ENCODE measurements around the gene TOR2A.
"Not testable (repeated sequence)": the region's sequence is repeated elsewhere in the genome, so short reads cannot be mapped to it uniquely, and the experiment has no call there.

TOR2A gene

DNA sequence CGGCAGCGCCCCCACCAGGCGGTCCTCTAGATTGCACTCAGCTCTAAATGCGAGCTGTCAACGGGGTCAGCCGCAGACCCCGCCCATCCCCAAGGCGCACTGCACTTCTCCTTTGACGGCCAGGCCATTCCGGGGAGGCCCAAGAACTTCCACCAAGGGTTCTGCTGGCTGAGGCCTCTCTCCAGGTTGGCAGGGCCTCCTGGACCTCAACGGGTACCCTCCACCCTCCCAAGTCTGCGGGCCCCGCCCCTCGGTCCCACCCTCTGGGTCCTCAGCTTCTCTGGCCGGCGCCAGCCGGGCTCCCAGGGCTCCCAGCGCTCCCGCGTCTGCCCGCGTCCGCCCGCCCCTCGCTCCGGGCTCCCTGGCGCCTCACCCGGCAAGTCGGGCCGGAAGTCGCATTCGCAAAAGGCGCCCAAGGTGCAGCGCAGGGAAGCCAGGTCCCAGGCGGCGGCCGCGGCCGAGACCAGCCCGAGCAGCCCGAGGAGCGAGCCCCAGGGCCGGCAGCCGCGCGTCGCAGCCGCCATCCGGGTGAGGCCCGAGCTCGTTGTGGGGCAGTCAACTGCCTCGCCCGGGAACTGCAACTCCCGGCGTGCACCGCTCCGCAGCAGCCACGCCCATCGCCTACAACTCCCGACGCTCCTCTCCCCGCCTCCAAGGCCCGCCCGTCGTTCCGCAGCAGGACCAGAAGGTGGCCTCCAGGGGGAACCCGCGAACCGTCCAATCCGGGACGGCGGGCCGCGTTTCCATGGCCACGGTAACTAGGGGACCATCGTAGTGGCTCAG, at the start of gene TOR2A:
Gene TOR2A, minus strand, starts transcription at position 548 of the 783 bp plus-strand sequence. Its CDS starts 24 bp downstream, at position 524.
- DNase-seq, result peak; percentile 84

DNA sequence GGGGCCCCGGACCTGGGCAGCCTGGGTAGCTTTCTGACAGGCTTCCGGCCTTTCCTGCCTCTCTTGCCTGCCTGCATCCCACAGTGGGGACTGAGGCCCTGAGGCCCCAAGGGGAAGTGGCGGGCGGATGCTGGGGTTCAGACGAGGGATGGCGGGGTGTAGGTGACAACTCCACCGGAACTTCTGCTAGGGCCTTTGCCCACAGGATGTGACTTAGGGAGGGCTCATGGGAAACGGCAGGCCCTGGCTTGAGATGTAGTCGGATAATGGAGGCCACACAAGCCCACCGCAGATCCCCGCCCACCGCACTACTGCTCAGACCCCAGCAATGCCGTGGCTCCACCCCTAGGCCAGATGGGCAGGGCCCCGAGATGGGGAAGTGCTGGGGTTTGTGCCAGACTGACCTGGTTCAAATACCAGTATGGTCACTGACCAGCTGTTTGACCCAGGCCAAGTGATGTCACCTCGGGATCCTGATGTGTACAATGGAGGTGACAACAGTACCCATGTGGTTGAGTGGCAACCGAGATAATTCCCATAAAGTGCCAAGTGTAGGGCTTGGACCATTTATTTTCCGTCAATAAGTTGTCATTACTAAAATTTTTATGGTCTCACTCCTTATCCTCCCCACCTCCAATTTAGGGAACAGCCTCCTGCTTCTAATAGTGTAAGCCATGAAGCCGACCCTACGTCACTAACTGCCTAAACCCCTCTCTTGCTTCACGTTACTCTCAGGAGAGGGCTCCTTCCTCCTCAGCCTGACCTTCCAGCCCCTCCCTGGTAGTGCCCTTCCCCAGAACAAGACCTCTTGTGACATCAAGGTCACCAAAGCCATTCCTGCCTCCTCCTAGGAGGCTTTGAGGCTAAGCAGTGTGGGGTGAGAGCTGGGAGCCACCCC, 48.3 kb upstream of the TOR2A start:
- DNase-seq, result peak; percentile 95

- DNase-seq, result no peak
These were observed 46.7 kb upstream of the TOR2A start for GRCh38 chr9:127781806-127782205.

GRCh38 chr9:127780909-127781308, 45.8 kb upstream of the TOR2A start:
- DNase-seq, result not testable (repeated sequence)

- no peak for DNase-seq
These were observed 45.2 kb upstream of the TOR2A start for GRCh38 chr9:127780126-127780885.

DNA sequence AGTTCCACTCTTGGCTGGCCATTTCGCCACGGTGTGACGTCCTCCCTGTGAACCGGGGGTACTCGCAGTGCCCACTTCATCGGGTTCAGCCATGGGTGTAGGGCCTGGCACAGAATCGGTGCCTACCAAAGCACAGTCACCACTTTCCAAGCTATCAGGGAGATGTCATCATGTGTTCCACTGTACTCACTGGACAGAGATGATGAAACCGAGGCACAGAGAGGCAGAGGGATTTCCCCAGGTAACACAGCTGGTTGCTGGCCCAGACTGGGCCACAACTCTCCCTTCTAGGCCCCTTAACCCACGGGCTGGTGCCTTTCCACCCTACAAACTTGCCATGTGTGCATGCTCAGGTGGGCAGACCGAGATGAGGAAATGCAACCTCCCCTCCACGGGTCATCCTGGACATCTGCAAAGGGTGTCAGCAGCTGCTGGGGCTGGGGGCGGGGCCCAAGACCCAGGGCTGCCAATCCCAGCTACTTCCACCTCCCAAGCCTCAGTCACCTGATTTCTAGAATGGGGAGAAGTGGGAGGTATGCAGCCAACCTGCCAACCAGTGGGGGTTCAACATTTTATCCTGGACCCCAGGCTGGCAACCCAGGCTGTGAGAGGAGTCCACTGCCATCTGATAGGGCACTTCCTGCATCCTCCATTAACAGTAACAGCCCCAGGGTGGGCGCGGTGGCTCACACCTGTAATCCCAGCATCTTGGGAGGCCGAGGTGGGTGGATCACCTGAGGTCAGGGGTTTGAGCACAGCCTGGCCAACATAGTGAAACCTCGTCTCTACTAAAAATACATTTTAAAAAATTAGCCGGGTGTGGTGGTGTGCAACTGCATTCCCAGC, 44.3 kb upstream of the TOR2A start:
- no peak for DNase-seq

GRCh38 chr9:127778280-127779135, 43.4 kb upstream of the TOR2A start, which contains the start of gene SH2D3C:
Gene SH2D3C (minus strand): TSS chr9:127778666. CDS start chr9:127778627, 39 bp downstream.
- peak; percentile 68 for DNase-seq

DNA sequence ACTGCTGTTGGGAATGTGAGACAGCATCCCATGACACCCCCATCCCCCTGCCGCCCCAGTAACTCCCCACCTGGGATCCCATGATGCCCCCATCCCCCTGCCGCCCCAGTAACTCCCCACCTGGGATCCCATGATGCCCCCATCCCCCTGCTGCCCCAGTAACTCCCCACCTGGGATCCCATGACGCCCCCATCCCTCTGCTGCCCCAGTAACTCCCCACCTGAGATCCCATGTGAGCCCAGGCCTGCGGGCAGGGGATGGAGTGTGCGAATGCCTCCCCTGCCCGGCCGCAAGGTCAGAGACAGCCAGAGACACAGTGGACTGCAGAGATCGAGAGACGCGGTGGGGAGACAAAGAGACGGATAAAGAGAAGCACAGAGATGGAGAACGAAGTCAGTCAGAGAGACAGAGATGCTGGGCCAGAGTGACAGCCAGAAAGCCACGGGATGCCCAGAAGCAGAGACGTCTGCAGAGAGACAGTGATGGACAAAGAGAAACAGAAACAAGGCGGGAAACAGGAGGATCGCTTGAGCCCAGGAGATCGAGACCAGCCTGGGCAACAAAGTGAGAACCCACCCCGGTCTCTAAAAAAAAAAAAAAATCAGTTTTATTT, 42.4 kb upstream of the TOR2A start:
- DNase-seq, result no peak

DNA sequence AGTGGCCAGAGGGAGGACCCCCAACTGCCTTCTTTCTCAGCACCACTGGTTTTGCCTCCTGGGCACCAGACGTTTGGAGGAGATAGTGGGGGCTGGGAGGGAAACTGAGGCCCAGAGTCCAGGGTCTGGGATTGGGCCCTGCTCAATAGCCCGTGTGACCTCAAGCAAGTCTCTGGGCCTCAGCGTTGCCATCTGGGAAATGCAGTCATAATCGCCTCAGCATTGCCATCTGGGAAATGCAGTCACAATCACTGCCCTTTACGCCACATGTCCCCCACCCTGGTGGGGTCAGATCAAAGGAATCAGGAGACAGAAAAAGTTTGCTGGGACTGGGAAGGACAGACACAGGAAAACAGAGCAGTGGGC, 41.8 kb upstream of the TOR2A start:
- DNase-seq, result no peak

DNA sequence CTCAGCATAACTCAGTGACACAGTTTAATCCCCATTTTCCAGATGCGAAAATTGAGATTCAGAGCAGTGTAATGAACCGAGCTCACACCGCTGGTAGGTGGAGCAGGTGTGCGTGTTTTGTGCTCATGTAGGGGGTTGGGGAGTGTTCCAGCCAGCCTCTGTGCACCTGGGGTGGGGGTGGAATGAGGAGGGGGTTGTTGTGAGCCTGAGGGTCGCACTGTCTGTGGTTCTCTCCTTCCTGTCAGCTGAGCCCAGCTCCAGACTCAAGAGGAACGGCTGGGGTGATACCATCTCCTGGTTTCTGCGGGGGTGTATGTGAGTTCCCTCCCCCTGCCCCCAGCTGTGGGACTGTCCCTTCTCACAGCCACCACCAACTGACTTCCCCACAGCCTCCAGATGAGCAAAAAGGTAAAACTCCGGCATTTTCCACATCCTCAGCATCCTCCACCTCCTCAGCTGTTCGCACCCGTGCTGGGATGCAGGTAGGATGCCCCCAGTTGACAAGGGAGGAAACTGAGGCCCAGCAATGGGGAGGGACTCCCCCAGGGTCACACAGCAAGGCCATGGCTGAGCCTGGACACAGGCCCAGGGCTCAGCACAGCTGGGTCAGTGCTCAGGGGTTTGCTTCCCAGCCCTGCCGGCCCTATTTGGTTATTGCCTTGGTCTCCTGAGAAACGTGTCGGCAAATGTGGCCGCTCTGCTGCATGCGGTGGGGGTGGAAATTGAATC, 41.3 kb upstream of the TOR2A start:
- peak; percentile 79 for DNase-seq

GRCh38 chr9:127773981-127774380, 38.9 kb upstream of the TOR2A start:
- no peak for DNase-seq

DNA sequence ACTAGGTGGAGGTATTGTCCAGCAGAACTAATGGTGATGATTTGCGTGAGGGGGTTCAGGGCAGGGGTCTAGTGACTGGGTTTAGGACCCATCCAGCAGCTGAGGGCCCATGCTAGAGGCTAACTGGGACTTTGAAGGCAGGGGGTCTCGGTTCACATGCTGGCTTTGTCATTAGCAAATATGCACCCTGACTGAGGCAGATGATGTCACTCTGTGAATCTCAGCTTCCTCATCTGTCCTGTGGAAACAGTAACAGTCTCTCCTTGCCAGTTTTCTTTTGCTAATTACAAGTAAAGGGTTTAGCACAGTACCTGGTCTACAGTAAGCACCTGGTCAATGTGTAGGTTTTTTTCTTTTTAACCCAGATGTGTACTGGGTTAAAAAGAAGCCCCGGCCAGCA, 38.2 kb upstream of the TOR2A start:
- no peak for DNase-seq

DNA sequence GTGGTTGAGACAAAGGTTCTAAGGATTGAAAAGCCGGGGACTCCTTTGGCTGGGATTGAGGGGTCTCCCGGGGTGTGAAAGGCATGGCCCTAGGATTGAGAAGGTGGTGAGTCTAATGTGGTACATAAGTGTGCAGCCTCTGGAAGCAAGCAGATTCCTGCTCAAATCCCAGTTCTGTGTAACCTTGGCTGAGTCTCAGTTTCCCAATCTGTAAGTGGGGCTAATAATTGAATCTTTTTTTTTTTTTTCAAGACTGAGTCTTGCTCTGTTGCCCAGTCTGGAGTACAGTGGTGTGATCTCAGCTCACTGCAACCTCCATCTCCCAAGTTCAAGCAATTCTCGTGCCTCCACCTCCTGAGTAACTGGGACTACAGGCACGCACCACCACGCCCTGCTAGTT, 37.5 kb upstream of the TOR2A start:
- DNase-seq, result no peak

GRCh38 chr9:127771570-127772189, 36.6 kb upstream of the TOR2A start:
- DNase-seq, result no peak

DNA sequence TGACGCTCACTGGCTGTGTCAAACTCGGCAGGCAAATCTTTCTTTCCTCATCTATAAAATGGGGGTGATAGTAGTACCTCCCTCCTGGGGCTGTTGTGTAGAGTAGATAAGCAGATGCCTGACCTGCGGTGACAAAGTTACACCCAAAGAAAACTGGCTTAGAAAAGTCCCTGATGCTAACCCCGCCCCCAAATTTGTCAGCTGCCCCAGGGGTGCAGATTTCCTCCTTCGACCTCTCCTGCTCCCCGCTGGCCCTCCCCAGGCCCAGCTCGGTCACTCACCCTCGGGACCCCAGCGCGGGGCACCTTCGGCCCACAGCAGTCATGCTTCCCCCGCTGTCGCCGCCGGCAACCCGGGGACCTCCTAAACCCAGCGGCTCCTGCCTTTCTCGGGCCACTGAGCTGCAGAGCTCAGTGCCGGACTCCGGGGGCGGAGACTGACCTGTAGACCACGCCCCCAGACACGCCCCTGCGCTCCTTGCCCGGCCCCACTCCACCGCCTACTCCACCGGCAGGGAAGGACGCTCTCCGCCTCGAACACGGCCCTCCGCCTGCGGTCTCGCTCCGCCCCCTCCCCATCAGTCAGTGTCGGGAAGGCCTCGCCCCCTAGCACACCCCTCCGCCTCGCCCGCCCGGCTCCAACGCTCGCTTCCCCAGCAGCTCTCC, 35.9 kb upstream of the TOR2A start:
- DNase-seq, result peak; percentile 60

GRCh38 chr9:127770583-127770904, 35.5 kb upstream of the TOR2A start:
- DNase-seq, result no peak

DNA sequence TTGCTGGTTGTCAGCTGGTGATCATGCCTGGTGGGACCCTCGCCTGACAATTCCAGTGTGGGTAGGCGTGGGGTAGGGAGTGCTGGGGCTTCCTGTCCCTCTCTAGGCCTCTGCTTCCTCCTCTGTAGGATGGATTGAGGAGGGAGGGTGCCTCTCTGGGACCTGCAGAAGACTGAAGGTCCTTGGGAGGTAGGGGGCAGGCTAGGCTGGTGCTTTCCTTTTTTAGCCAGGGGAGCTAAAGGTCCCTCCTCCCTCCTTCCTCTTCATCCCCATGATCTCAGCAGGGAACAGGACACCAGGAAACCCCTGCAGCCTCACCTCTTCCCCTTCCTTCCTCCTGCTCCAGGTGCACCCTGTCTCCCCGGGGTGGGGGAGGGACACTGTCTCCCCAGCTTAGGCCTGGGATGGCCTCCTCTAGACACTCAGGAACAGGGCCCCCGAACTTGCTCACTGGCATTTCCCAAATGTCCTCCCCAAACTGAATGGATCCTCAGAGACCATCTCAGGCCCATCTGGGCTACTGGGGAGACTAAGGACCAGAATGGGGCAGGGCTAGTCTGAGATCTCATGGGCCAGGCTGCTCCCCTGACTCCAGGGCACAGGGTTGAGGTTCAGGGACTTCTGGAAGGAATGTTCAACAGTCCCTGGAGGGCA, 35.0 kb upstream of the TOR2A start:
- DNase-seq, result no peak

GRCh38 chr9:127769101-127769500, 34.0 kb upstream of the TOR2A start:
- DNase-seq, result no peak

- DNase-seq, result no peak
These were observed 33.6 kb upstream of the TOR2A start for GRCh38 chr9:127768698-127769097.
